ENCODE data around the gene SHB. TPM values are rescaled to one million over a fixed set of nuclear protein-coding genes. Genes with fewer than 3 reads are reported as not detected.

Gene SHB
- total and polyA plus RNA-seq, 2 of the 8 experiments (the other 6 are each of a cell fraction or from before 2014, with no cell fraction given), result 4.1 to 12.6 TPM

DNA sequence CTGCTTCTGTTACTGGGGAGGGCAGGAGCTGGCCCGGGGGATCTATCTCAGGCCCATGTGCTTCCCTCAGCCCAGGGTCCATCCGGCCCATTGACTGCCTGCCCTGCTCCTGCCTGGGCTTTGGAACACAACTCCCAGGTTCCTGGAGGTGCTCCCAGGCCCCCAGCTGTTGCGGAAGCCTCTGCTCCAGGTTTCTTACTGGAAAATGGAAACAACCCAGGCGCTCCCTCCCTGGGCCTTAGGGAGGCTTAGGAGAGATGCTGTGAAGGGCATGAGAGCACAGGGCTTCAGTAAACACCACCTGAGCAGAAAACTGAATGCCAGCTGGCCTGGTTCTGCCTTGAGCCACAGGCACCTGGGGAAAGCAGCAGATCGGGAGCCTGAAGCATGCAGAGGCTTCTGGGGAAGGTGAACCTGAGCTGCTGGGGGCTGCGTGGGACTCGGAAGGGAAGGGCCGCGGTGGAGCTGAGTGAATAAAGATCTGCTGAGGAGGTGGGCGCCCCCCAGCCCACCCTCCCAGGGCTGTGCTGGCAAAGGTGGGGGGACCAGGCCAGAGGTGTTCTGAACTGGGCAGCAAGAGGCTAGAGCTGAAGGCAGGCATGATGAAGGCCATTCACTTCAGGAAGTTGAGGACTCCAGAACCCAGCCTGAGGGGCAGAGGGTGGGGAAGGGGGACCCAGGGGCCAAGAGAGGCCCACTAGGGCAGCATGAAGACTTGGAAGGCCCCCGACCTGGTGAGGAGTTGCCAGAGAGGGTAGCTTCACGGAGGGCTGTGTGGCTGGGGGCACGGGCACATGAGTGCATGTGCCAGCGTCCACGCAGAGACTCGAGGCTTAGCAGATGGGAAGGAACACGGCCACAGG lies 64.8 kb downstream of the SHB start:
- H4K20me1 ChIP-seq (replicated peaks in 1 of 2; ENCODE audit: control insufficient read depth in 1 of 2, insufficient read depth in 2 of 2, low read length in 2 of 2), result peaks cover 2 to 3% of the 10 kb centered on the region in 2 experiments
- no peak overlapping the region for H3K4ac ChIP-seq (replicated peaks; ENCODE audit: insufficient read length, low read depth, low read length)
- no peak overlapping the region for H2AK5ac ChIP-seq (ENCODE audit: low read depth, low read length)
- peak overlapping the region; percentile 44; the same call in 1 of the 2 replicates for H2BK5ac ChIP-seq (ENCODE audit: low read depth, low read length)
- H3K9ac ChIP-seq (replicated peaks in 1 of 4; ENCODE audit: extremely low read depth in 1 of 4, low read depth in 3 of 4, low read length in 3 of 4), result no peak overlapping the region
- H3K79me2 ChIP-seq (ENCODE audit: control insufficient read depth in 1 of 2, insufficient read depth in 2 of 2, low read length in 2 of 2), result no peaks in the 10 kb centered on the region
- H4K8ac ChIP-seq (ENCODE audit: extremely low read depth, insufficient read depth, low read length), result no peak overlapping the region
- TF ChIP-seq TAF1 (IDR thresholded peaks at IDR 0.05; ENCODE audit: low read depth, low read length), result no peak
- no peak overlapping the region for H3K4me2 ChIP-seq (ENCODE audit: insufficient read depth in 1 of 2, low read depth in 2 of 2, low read length in 2 of 2)
- no peak overlapping the region for H3K4me3 ChIP-seq (ENCODE audit: extremely low read depth in 1 of 4, insufficient read depth in 2 of 4, low read depth in 3 of 4, low read length in 4 of 4)
- no peak overlapping the region for H4K5ac ChIP-seq (ENCODE audit: insufficient read length, low read depth, low read length)
- peaks cover 4 to 24% (median 18%) of the 10 kb centered on the region in 4 experiments for H3K4me1 ChIP-seq (replicated peaks in 1 of 4; ENCODE audit: control insufficient read depth in 3 of 4, insufficient read depth in 4 of 4, low read length in 3 of 4)
- CTCF ChIA-PET (ENCODE audit: partially characterized antibody), result interaction anchor here (0.8 to 2.6 kb wide), 4 partner anchors 11 to 90 kb away, joined by 3 to 6 read pairs (median 3); no protein-coding TSS in a partner anchor
- no peaks in the 10 kb centered on the region for H3K9me3 ChIP-seq (ENCODE audit: insufficient read depth in 2 of 2, low read depth in 1 of 2, low read length in 1 of 2)
- H2BK20ac ChIP-seq (ENCODE audit: low read length), result no peak overlapping the region
- H3K27me3 ChIP-seq (replicated peaks in 1 of 4; ENCODE audit: control insufficient read depth in 3 of 4, extremely low read depth in 1 of 4, insufficient read depth in 3 of 4, low read length in 3 of 4), result no peaks in the 10 kb centered on the region
- no peak for FAIRE-seq
- peaks cover 0 to 2% (median 0%) of the 10 kb centered on the region in 4 experiments; a peak in 1 of 8 replicates for H3K36me3 ChIP-seq (ENCODE audit: control insufficient read depth in 2 of 4, insufficient read depth in 4 of 4, low read length in 3 of 4)
- H4K91ac ChIP-seq (replicated peaks; ENCODE audit: insufficient read length, low read length), result no peak overlapping the region
- POLR2A ChIA-PET (ENCODE audit: partially characterized antibody), result no interaction called here
- H2BK15ac ChIP-seq (ENCODE audit: low read length), result no peak overlapping the region
- no peak overlapping the region; the same call in 1 of the 2 replicates for H3K18ac ChIP-seq (ENCODE audit: extremely low read depth, low read length)
- H3K79me1 ChIP-seq (ENCODE audit: low read depth, low read length), result peaks cover 10% of the 10 kb centered on the region; the same call in 1 of the 2 replicates
- H2BK120ac ChIP-seq (replicated peaks; ENCODE audit: low read depth, low read length), result no peak overlapping the region
- DNase-seq (ENCODE audit: low read depth in 1 of 2, low spot score in 2 of 2), result no peak
- H3K23me2 ChIP-seq (ENCODE audit: low read depth, low read length), result no peaks in the 10 kb centered on the region
- H3K23ac ChIP-seq (ENCODE audit: insufficient read length), result no peak overlapping the region
- no peak overlapping the region for H3K56ac ChIP-seq (replicated peaks; ENCODE audit: insufficient read length, low read depth, low read length)
- WGBS, 2 experiments (ENCODE audit: extremely low coverage in 1 of 2, insufficient coverage in 1 of 2, insufficient read length in 1 of 2, insufficient replicate concordance in 2 of 2, low coverage in 1 of 2, low lambda C conversion rate in 2 of 2, missing lambda C conversion rate in 1 of 2), result 93% methylated on average over 13 of the region's 17 CpGs; no CpG with 5 or more reads in 1 of the 2 experiments
- H2BK12ac ChIP-seq (ENCODE audit: low read depth, low read length), result peak overlapping the region; percentile 50; the same call in 1 of the 2 replicates
- no peak overlapping the region for H3K14ac ChIP-seq (ENCODE audit: insufficient read length)
- no peak overlapping the region for H2AFZ ChIP-seq (ENCODE audit: low read length)
- H3K27ac ChIP-seq (ENCODE audit: low read depth, low read length), result no peak overlapping the region
